HK-2 (cell line): ENCODE results near the gene UTS2R.

ENCODE experiments used
- DNase-seq: peaks from one replicate; pipeline ENCODE4 v3.0.0-alpha.2; 2018; ENCODE audit not compliant: unreplicated experiment

The UTS2R gene

DNA sequence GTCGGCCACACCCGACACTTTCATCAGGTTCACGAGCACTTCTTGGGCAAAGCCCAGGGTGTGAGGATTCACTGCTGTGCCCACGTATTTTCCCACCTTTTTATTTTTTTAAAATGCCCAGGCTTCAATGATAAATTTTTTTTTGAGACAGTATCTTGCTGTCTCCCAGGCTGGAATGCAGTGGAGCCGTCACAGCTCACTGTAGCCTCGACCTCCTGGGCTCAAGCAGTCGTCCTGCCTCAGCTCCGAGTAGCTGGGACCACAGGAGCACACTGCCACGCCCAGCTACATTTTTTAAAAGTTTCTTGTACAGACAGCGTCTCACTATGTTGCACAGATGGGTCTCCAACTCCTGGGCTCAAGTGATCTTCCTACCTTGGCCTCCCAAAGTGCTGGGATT is 17.8 kb downstream of the UTS2R start:
- DNase-seq = no peak

DNA sequence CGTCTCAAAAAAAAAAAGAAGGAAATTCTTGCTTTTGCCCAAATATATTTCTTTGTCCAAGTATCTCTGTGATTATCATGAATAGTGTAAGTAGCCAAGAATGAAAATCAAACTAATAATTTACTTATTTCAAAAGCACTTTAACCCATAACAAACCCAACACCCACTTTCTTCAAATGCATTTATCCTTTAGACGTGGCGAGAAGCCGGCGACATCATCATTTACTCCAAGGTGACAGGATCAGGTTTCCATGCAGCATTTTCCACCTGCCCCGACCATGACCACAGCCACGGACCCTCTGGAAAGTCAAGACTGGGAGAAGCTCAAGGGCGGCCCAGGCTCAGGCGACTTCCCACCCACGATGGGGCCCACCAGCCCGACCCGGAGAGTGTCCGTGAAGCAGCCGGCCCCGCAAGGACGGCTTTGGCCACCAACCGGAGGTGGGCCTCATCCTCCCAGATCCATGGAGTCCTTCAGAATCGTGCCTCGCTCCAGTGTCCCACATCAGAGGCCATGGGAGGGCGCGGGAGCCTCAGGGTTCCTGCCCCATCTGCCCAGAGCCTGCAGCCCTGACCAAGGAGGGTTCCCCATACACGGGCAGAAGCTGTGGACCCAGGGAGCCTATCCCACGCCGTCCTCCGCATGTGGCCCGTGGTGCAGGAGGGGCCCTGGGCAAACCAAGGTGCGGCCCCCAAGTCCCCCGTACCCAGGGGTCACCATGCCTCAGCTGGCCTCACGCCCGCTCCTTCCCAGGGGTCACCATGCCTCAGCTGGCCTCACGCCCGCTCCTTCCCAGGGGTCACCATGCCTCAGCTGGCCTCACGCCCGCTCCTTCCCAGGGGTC is 18.7 kb downstream of the UTS2R start:
- DNase-seq = no peak

- DNase-seq = no peak
Observed at GRCh38 chr17:82390860-82391435, 19.4 kb downstream of the UTS2R start.

DNA sequence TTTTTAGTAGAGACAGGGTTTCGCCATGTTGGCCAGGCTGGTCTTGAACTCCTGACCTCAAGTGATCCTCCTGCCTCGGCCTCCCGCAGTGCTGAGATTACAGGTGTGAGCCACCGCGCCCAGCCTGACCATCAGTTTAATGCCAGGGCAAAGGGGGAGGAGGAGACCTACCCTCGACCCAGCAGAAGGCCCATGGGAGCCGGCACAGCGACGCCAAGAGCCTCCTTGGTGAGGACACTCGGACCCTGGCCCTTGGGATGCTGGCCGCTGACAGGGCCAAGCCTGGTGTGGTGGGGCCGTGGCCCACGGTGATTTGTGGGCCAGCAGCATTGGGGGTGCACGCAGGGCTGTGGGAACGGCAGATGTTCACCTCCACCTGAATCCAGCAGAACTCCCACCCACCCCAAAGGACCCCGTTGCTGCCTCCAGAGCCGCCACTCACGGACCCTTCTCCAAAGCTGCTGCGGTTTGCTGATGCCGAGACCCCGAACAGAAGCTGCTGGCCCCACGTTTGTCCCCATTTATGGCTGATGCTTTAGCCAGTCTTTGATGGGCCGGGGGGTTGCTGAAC is 20.0 kb downstream of the UTS2R start:
- DNase-seq = no peak

- no peak for DNase-seq
Observed at GRCh38 chr17:82392209-82392920, 20.8 kb downstream of the UTS2R start.

DNA sequence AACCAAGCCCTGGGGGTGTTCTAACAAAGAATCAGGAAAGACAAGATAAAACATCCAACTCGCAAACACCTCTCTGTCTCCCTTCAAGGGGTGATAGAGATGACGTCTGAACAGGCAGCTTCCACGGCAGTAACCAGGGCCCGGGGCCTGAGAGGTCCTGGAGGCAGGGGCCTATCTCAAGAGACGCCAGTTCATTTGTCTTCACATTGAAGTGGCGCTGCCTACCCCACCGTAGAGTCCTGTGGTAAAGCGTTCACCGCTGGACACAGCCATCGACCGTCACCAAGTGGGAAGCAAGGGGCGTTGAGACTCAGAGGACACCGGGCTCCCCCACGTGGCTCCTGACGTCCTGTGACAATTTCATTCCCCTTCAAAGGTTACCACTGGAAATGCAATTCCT is 21.4 kb downstream of the UTS2R start:
- no peak for DNase-seq

DNA sequence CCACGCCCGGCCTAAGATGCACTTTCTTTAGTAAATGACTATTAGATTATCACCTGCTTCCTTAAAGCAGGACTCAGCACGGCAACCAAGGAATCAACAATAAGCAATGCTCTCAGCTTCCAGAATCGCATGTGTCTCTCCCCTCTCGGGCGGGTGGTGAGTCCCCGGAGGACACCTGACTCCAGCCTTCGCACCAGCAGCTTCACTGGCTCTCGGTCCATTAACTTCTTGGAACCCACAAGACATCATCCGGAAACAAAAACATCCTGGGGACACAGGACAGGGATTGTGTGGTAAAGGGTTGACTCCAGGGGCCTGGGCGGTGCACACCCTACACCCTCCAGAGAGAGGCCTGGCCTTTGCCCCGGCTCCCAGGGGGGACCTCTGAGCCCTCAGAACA is 22.7 kb downstream of the UTS2R start:
- DNase-seq = no peak

GRCh38 chr17:82396601-82397435 is 25.3 kb downstream of the UTS2R start:
- DNase-seq = no peak

DNA sequence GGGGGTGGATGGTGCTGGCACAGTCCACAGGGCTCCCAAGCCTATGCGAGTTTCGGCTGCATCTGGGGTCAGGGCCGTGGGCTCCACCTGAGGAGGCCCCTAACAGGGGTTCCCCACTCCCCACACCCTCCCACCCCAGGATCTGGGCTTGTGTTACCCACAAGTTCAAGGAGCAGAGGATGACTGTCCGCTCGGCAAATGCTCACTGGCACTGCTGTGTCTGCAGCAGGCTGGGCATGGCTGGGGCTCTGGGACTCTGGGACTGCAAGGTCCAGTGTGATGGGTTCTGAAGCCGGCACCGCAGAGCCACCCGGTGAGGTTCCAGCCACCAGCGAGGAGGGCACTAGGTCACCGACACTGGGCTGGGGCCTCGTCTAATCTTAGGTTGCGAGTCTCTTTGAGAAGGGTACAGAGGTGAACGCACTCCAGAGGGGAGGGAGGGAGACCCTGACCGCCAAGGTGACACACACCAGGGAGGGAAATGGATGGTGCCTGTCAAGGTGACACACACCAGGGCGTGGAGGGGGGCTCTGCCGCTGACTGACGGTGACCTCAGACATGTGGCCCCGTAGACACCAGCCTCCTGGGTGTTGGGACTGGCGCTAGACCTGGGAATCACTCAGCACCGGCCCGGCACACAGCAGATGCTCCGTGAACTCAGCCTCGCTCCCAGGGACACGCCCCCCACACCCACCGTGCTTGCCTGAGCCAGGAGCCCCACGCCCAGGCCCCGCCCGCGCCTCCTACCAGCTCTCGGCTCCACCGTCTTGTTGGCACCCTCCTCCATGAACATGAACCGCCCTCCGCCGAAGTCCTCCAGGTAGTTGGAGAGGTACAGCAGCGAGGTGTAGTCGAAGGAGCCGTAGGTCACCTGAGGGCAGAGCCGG is 26.1 kb downstream of the UTS2R start:
- DNase-seq = no peak

- no peak for DNase-seq
Observed at GRCh38 chr17:82399041-82399441, 27.5 kb downstream of the UTS2R start.

DNA sequence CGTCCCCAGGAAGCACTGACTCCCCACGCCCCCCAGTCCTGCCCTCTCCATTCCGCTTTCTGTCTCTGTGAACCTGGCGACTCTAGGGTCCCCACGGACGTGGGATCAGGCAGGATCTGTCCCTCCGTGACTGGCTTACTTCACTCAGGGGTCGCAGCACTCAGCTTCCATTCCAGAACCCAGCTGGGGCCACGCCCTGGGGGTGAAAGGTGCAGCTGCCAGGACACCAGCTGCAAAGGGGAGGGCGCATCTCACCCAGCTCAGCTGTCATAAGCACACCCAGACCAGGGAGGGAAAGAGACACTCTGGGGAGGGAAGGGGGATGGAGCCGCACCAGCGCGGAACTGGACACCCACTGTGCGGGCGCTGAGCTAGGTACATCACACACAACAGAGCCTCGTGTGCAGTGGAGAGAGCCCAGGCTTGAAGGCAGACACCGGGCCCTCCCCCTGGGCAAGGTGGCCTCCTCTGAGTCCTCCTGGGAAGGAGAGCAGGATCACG is 28.1 kb downstream of the UTS2R start:
- no peak for DNase-seq

GRCh38 chr17:82400206-82400605 is 28.6 kb downstream of the UTS2R start:
- DNase-seq = no peak

GRCh38 chr17:82400830-82401229 is 29.3 kb downstream of the UTS2R start:
- DNase-seq = no peak

DNA sequence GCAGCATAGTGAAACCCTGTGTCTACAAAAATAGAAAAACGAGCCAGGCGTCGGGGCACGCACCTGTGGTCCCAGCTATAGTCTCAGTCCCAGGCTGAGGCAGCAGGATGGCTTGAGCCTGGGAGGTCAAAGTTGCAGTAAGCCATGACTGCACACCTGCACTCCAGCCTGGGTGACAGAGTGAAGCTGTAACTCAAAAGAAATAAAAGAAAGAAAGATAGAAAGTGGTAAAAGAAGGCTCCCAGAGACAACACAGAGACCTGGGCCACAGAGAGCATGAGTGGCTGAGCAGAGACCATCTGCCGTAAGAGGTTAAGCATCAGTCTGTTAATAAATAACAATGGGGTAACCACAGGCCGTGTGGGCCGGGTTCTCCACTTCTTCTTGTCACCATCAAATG is 31.3 kb downstream of the UTS2R start:
- DNase-seq = peak; percentile 42

DNA sequence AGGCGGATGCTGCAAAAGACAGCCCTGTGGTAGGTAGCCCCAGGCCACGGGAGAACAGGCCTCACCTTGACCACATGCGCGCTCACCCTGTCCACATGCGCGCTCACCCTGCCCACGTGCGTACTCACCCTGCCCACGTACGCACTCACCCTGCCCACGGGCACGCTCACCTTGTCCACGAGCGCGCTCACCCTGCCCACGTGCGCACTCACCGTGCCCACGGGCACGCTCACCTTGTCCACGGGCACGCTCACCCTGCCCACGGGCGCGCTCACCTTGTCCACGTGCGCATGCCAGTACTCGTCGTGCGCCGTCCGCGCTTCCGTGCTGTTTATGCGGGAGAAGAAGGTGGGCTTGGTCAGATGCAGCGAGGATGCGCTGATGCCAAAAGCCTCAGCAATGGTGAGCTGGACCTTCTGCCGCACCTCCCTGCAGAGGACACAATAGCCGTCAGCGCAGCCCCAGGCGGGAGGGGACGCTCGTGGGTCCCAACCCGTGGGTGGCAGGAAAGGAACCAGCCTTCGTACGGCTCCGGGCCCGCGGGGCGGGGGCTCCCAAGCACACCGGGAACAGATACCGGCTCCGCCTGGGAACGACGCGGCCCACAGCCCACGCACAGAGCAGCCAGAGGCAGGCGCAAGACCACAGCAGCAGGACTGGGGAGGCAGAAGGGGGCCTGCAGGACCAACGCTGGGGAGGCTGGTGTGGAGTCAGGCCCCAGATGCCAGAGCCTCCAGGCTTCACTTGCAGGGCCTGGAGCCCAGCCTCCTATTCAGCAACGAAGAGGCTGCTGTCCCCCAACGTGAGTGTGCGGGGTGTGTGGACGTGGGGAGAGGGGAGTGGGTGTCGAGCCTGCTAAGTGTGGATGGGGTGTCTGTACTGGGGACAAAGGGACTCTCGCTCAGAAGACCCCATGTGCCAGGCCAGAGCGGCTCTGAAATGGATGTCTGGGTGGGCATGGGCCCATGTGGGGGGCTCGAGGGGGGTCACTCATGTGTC is 32.4 kb downstream of the UTS2R start:
- no peak for DNase-seq

GRCh38 chr17:82405051-82405450 is 33.5 kb downstream of the UTS2R start:
- DNase-seq = no peak

- no peak for DNase-seq
Observed at GRCh38 chr17:82406131-82406671, 34.6 kb downstream of the UTS2R start.

DNA sequence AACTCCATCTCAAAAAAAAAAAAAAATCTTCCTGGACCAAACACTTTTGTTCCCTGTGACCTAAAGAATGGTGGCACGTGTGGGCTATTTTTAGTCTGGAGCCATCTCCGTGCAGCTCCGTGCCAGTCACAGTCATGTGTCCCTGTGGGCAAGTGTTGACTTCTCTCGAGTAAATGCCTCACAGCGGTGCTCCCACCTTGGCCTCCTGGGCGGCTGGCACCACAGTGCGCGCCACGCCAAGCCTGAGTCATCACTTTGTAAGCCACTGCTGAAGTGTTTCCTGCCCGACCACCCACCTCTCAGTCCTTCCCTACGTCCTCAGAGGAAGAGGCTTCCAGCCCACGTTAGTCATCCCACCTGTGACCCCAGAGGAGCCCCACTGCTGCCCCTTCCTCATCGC is 35.7 kb downstream of the UTS2R start:
- DNase-seq = peak; percentile 63
